Vagina (tissue), 2 donors: ENCODE data around the gene ABL1. TPM values are rescaled to one million over a fixed set of nuclear protein-coding genes. Genes with fewer than 3 reads are reported as not detected.

Source experiments
- DNase-seq, 2 donors: peaks; one replicate each; pipeline ENCODE4 v3.0.0-alpha.2; 2017; ENCODE audit errors: extremely low spot score in 2 of 2
- H3K27ac ChIP-seq: fragments of 200-600 bp; sonication (generic); one replicate; pipeline ENCODE4 v1.5.1; 2019
- H3K27me3 ChIP-seq: fragments of 200-600 bp; sonication (generic); one replicate; pipeline ENCODE4 v1.5.1; 2019
- H3K36me3 ChIP-seq, 2 donors: fragments of 200-600 bp; sonication (generic); one replicate each; pipeline ENCODE4 v1.5.1; 2017 to 2019
- H3K4me1 ChIP-seq: fragments of 200-600 bp; sonication (generic); one replicate; pipeline ENCODE4 v1.5.1; 2019
- H3K4me3 ChIP-seq, 2 donors: fragments of 200-600 bp; sonication (generic); 1 replicate in 1 of 2; 2 replicates in 1 of 2; pipeline ENCODE4 v1.5.1; 2016 to 2019
- H3K9me3 ChIP-seq: fragments of 200-600 bp; sonication (generic); one replicate; pipeline ENCODE4 v1.5.1; 2019
- CTCF ChIP-seq, 3 experiments: fragments of 450-650 bp in 2 of 3; fragments of 200-600 bp in 1 of 3; sonication (generic) in 1 of 3; IDR thresholded peaks; one replicate each; pipeline ENCODE4 v1.5.1; 2017 to 2019; ENCODE audit warnings: antibody characterized with exemption in 3 of 3, mild to moderate bottlenecking in 2 of 3, moderate library complexity in 2 of 3
- POLR2A ChIP-seq, 2 donors: fragments of 450-650 bp; IDR thresholded peaks; one replicate each; pipeline ENCODE4 v1.6.1; 2017; ENCODE audit warnings: antibody characterized with exemption in 2 of 2, mild to moderate bottlenecking in 2 of 2, moderate library complexity in 2 of 2
- POLR2AphosphoS5 ChIP-seq, 2 donors: sonication (generic); formaldehyde crosslinking; IDR thresholded peaks; one replicate each; pipeline ENCODE4 v1.9.0; 2017; ENCODE audit warnings: antibody characterized with exemption in 2 of 2, mild to moderate bottlenecking in 2 of 2, low read depth in 1 of 2; ENCODE audit not compliant: insufficient read depth in 1 of 2
- intact Hi-C: fragments of 100-400 bp; cut with DNase I; formaldehyde crosslinking; loops from one replicate; pipeline ENCODE4 v1.15.1; 2023
- total RNA-seq: library from RNA; depleted of rRNA; stranded (reverse); fragments of >200 nt; gene quantifications from one replicate; pipeline ENCODE4 v1.2.3, GENCODE V29; 2016

The ABL1 gene
- total RNA-seq, 1 donor from 2014 or later = 68.5 TPM

DNA sequence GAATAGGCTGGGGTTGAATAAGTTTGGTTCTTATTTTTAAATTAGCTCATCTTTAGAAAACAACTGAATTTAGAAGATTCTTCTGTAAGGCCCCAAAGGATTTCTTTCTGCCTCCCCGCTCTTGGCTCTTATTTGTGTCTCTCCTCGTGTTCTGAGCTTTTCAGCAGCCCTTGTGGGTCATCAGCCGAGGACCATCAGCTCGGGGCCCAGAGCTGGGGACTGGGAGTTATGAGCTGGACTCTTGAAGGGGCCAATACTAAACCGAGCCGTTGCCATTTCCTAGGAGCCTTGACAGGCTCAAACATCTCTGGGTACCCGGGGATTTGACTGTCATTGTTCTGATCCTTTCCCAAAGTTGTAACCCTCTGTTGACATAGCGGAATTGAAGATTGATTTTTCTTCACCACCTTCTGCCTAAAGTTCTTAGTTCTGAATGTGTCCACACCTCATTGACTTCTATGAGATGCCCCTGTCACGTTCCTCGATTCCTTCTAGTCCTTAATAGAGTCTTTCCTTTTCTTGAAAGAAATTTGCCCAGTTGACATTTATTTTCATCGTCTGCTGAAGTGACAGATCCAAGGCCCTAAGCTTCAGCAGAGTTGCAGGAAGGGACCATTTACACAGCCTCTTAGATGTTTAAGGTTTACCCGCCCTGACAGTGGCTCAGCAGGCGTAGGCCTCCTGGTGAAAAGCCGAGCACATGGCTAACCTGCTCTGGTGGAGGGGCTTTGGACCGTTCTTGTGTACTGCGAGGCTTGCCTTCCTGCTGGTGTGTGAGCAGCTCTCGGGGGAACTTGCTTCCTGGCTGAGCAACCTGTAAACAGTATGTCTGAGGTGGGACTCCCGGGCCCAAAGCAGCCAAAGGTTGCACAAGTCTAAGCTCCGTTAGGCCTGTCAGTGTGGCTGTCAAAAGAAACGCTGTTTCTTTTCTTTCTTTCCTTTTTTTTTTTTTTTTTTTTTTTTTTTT lies 24.0 kb downstream of the ABL1 start:
- peaks cover 56% of the 10 kb centered on the region for H3K4me1 ChIP-seq
- H3K27me3 ChIP-seq = no peaks in the 10 kb centered on the region
- intact Hi-C loops = no loop called here
- peaks cover 0 to 33% of the 10 kb centered on the region in 2 donors for H3K36me3 ChIP-seq
- peak overlapping the region; percentile 62 for H3K27ac ChIP-seq
- TF ChIP-seq CTCF (IDR thresholded peaks at IDR 0.05) = no peak
- peak in 1 of 2 donors; percentile 14 for TF ChIP-seq POLR2AphosphoS5 (IDR thresholded peaks at IDR 0.05; ENCODE audit: insufficient read depth in 1 of 2, low read depth in 1 of 2)
- no peak for TF ChIP-seq POLR2A (IDR thresholded peaks at IDR 0.05)
- no peak for DNase-seq
- H3K9me3 ChIP-seq = no peaks in the 10 kb centered on the region
- H3K4me3 ChIP-seq = no peak overlapping the region

- DNase-seq = no peak
- H3K9me3 ChIP-seq = no peaks in the 10 kb centered on the region
- peak overlapping the region; percentile 62 for H3K27ac ChIP-seq
- TF ChIP-seq CTCF (IDR thresholded peaks at IDR 0.05) (peak in 1 of 3 experiments; percentile 51), POLR2AphosphoS5 (IDR thresholded peaks at IDR 0.05; ENCODE audit: insufficient read depth in 1 of 2, low read depth in 1 of 2) (peak; percentile 55 to 75), POLR2A (IDR thresholded peaks at IDR 0.05) (no peak)
- intact Hi-C loops = loop anchor here (5.0 to 10.0 kb wide), 2 partner anchors 84 to 153 kb away; no protein-coding TSS in a partner anchor
- peaks cover 0 to 25% of the 10 kb centered on the region in 2 donors for H3K36me3 ChIP-seq
- no peaks in the 10 kb centered on the region for H3K27me3 ChIP-seq
- peak overlapping the region in 1 of 2 donors; percentile 5 for H3K4me3 ChIP-seq
- H3K4me1 ChIP-seq = peaks cover 47% of the 10 kb centered on the region
These were observed 25.6 kb downstream of the ABL1 start for GRCh38 chr9:130860458-130861316.

DNA sequence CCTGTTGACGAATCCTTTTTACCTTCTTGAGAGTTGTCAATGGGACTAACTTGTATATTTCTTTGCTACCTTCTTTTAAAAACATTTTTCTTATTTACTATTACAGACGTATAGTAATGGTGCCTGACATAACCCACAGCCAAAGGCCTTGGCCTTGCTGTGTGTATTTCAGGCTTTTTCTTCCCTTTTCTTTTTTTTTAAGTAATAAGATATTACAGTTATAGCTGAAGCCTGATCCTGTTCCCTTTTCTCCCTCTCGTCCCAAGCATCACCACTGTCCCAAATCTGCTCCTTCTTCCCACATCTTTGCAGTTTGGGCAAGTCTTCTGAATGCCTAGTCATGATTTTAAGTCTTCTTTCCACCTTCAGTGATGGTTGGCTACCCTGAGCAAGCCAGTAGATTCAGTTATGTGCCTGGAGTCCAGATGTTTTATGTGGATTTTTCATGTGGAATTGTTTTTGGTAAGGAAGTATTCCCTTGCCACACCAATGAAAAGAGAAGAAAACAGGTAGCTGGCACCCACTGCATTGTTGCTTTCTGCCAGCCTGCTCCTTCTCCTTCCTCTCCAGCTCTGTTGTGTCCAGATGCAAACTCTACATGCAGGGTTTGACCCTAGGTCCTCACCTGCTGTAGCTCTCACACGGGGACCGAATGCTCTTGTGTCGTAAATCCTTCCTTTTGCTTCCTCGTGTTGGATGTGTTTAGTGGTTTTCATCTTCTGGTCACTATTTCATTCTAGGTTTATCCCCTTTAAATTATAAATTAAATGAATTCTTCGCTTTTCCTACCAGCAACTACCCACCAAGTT lies 26.5 kb downstream of the ABL1 start:
- no peaks in the 10 kb centered on the region for H3K27me3 ChIP-seq
- intact Hi-C loops = loop anchor here (5.0 to 10.0 kb wide), 2 partner anchors 83 to 154 kb away; no protein-coding TSS in a partner anchor
- peak overlapping the region; percentile 62 for H3K27ac ChIP-seq
- no peak overlapping the region for H3K4me3 ChIP-seq
- DNase-seq = no peak
- TF ChIP-seq POLR2AphosphoS5 (IDR thresholded peaks at IDR 0.05; ENCODE audit: insufficient read depth in 1 of 2, low read depth in 1 of 2) = no peak
- TF ChIP-seq CTCF (IDR thresholded peaks at IDR 0.05) = no peak
- TF ChIP-seq POLR2A (IDR thresholded peaks at IDR 0.05) = no peak
- no peaks in the 10 kb centered on the region for H3K9me3 ChIP-seq
- H3K4me1 ChIP-seq = peaks cover 47% of the 10 kb centered on the region
- peaks cover 0 to 19% of the 10 kb centered on the region in 2 donors for H3K36me3 ChIP-seq

GRCh38 chr9:130862217-130862616 lies 27.2 kb downstream of the ABL1 start:
- Histone ChIP-seq H3K27ac (peak overlapping the region; percentile 62), H3K9me3 (no peaks in the 10 kb centered on the region), H3K4me1 (peaks cover 47% of the 10 kb centered on the region), H3K36me3 (peaks cover 0 to 19% of the 10 kb centered on the region in 2 donors), H3K27me3 (no peaks in the 10 kb centered on the region), H3K4me3 (no peak overlapping the region)
- no peak for TF ChIP-seq CTCF (IDR thresholded peaks at IDR 0.05)
- no peak for TF ChIP-seq POLR2A (IDR thresholded peaks at IDR 0.05)
- no peak for TF ChIP-seq POLR2AphosphoS5 (IDR thresholded peaks at IDR 0.05; ENCODE audit: insufficient read depth in 1 of 2, low read depth in 1 of 2)
- intact Hi-C loops = loop anchor here (5.0 to 10.0 kb wide), 2 partner anchors 83 to 155 kb away; no protein-coding TSS in a partner anchor
- DNase-seq = no peak
